Loucy (cell line): Measurements from ENCODE around the gene KCNQ5.

Experiments
- EZH2phosphoT487 ChIP-seq: fragments of 200-600 bp; IDR thresholded peaks from 2 replicates; pipeline ENCODE4 v1.6.1; 2018; ENCODE audit warnings: antibody characterized with exemption, mild to moderate bottlenecking, moderate library complexity, borderline replicate concordance
- TF ChIP-seq, protein P1 (sequence below): fragments of 200-600 bp; sonication (generic); conservative IDR thresholded peaks from 2 replicates; pipeline ENCODE4 v1.5.1; 2014; ENCODE audit warnings: mild to moderate bottlenecking, antibody characterized with exemption, low read length

DNA sequence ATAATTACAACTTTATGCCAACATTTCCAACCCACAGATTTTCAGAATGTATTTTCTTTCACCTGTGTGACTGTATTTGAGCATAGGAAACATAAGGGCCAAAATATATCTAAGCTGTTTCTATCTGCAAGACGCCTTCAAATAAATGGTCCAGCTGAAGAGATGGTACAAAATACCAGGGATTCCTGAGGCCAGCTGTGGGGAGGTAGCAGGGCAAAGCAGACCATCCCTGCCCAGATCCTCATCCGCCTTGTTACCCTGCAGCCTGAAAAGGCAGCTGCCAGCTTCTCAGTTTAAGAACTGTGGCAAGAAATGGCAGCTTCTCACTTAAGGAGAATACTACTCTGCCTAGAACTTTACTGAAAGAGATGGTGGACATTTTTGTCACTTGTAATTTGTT is 460.1 kb downstream of the KCNQ5 start:
- TF ChIP-seq, protein P1, sequence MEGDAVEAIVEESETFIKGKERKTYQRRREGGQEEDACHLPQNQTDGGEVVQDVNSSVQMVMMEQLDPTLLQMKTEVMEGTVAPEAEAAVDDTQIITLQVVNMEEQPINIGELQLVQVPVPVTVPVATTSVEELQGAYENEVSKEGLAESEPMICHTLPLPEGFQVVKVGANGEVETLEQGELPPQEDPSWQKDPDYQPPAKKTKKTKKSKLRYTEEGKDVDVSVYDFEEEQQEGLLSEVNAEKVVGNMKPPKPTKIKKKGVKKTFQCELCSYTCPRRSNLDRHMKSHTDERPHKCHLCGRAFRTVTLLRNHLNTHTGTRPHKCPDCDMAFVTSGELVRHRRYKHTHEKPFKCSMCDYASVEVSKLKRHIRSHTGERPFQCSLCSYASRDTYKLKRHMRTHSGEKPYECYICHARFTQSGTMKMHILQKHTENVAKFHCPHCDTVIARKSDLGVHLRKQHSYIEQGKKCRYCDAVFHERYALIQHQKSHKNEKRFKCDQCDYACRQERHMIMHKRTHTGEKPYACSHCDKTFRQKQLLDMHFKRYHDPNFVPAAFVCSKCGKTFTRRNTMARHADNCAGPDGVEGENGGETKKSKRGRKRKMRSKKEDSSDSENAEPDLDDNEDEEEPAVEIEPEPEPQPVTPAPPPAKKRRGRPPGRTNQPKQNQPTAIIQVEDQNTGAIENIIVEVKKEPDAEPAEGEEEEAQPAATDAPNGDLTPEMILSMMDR, result no peak
- no peak for TF ChIP-seq EZH2phosphoT487
